Activated CD4-positive, CD25-positive, alpha-beta regulatory T cell (primary cell): ENCODE data around the gene LRATD1.
"Not testable (repeated sequence)": the region's sequence is repeated elsewhere in the genome, so short reads cannot be mapped to it uniquely, and the experiment has no call there.

Experiments used
- DNase-seq, 4 experiments: peaks; one replicate each; lab custom pipeline; 2025; lab: John Stamatoyannopoulos, UW

Gene LRATD1, protein sequence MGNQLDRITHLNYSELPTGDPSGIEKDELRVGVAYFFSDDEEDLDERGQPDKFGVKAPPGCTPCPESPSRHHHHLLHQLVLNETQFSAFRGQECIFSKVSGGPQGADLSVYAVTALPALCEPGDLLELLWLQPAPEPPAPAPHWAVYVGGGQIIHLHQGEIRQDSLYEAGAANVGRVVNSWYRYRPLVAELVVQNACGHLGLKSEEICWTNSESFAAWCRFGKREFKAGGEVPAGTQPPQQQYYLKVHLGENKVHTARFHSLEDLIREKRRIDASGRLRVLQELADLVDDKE

DNA sequence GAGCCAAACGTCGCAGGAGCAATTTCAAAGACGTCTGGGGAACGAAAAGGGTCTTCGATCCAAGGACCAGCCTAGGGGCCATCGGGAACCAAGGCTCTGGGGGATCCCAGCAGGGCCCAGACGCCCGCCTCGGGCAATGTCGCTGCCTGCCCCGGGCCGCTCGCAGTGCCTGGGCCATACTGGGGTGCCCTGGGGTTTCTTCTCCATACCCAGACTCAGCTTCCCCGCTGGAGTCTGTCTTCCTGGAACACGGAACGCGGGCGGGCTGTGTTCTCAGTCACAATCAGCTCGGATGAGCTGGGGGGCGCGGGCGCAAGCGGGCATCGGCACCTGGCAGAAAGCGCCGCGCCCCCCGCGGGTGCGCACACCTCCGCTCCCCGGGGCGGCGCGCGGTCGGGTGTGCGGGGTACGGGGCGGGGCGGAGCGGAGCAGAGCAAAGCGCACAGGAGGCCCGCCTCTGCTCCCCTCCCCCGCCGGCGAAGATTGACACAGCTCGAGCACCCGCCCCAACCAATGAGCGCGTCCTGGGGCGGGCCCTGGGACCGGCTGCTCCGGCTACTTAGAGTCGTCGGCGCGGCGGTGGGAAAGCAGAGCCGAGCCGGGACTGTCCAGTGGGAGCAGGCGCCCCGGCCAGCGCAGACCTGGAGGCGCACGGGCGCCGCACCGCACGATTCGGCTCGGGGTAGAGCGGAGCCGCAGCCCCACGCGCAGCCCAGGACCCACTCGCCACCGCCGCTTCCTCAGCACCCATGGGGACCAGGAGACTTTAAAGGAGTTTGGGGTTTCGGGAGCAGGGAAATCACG lies at the start of gene LRATD1:
LRATD1 (plus strand) TSS at position 585 of the 804 bp plus-strand sequence. CDS start 1,263 bp downstream, outside the sequence.
- no peak for DNase-seq

DNA sequence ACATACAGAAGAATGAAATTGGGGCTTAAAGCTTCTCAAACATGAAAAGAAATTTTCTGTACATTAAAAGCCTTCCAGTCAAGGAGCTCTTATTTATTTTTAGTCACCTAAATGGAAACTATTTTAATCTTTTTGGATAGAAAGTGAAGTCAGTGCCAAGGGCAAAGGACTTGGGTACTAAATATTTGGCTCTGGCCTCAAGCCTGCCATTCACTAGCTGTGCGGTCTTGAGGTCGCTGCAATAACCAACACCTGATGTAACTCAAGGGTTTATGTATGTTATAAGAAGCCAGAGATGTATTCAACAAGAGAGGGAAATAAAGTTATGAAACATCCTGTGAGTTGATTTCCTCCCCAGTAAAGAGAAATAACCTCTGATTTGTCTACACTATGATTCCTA lies 49.5 kb upstream of the LRATD1 start:
- DNase-seq: no peak

DNA sequence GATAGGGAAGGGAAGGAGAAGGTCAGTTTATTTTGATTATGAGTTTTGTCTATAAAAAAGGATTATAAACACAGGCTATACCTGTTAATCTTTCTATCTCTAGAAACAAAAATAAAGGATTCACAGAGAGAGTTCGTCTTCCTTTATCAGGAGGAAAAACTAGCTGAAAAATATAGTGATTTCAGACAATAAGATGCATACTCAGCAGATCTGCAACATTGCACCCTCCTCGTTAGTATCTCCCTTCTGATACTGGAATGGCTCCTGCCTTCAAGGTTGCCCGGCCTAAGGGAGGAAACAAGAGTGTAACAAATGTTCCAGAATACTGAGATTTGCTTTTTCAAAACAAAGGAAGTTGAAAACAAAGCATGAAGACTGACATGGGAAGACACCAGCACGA lies 48.7 kb upstream of the LRATD1 start:
- DNase-seq: no peak

DNA sequence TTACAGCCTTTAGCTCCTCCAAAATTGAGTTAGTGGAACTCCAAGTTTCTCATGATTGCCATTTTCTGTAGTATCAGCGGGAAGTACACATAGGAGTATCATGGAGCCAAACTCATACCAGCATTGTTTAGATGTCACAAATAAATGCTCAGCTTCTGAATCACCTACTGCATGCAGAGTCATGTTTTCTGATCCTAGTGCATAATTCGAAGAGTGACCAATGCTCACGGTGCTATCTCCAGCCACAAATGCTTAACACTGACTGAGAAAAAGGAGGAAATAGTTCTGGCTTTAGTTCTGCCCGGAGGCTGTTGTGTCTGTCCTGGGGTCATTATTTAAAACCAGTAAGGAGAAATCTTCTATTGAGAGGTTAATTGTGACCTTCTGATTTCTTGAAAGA lies 45.4 kb upstream of the LRATD1 start:
- no peak for DNase-seq

DNA sequence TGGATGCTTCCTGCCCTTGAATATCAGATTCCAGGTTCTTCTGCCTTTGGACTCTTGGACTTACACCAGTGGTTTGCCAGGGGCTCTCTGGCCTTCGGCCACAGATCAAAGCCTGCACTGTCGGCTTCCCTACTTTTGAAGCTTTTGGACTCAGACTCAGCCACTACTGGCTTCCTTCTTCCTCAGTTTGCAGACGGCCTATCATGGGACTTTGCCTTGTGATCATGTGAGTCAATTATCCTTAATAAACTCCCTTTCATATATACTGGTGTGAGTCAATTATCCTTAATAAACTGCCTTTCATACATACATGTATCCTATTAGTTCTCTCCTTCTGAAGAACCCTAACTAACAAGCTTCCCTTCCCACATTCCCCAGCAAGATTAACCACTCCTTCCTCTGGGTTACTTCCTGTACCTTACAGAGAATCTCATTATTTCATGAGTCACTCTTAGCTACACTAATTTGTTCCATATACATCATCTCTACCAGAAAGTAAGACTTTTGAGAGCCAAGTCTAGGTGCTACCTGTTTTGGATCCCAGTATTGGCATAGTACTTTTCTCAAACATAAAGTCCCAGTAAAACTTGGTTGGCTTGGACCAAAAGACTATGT lies 31.3 kb upstream of the LRATD1 start:
- DNase-seq: no peak

DNA sequence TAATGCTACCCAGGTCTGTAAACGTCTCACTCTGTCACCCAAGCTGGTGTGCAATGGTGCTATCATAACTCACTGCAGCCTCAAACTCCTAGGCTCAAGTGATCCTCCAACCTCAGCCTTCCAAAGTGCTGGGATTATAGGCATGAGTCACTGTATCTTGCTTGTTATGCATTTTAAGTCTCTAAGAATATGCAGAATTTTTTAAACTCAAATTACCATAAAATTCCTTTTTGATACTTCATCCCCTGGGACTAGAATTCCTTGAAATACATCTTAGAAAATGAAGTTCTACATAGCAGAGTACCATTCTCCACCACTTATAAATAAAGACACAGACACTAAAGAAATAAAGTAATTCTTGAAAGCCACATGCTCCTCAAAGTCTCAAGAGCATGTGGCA lies 30.2 kb upstream of the LRATD1 start:
- no peak for DNase-seq

DNA sequence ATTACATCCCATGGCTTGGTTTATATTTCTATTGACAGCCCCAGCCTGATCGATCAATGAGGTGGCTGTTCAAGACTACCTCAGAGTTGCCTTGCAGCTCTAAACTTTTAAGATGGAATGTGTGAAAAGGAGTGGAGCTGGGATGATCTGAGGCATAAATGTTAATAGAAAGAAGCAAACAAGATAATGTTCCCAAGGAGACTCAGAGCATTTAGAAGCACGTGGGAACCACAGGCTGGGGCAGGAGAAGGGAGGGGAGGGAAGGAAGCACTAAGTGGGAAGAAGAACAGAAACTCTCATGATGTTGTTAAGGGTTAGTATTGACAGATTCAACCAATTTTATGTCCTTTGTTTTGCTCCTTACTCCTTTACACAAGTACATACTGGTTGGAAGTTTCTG lies 28.8 kb upstream of the LRATD1 start:
- no peak for DNase-seq

DNA sequence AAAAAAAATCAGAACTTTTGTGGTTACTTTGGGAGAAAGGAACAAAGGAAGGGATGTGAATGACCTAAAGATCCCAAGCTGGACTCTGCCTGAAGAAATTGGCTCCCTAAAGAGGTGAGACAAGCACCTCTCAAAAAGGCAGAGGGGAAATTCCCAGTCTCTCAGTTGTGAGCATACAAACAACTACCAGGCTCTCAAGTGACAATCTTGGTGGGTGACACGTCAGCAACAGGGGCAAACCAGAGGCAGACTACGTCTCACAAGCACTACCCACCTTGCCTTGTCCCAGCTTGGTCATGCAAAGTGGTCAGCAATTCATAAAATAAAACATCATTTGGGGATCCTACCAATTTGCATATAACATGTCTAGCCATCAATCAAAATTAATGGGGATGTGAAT lies 24.3 kb upstream of the LRATD1 start:
- no peak for DNase-seq

DNA sequence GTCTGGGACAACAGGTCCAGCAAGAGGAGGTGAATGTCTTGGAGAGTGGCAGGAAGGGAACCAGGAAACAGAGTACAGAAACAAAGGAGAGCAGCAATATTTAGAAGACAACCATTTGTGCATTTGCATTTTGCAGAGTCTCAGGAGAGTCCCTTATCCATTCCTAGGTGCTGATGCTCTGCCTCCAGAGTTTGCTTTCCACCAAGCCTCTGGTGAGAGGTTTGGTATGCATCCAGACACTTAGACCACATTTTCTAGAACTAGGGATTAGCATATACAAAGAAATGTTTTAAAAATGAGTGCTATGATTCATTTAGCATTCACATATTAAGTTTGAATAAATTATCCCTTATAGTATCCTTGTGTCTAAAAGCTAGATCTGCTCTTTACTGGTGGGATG lies 18.5 kb upstream of the LRATD1 start:
- no peak for DNase-seq

DNA sequence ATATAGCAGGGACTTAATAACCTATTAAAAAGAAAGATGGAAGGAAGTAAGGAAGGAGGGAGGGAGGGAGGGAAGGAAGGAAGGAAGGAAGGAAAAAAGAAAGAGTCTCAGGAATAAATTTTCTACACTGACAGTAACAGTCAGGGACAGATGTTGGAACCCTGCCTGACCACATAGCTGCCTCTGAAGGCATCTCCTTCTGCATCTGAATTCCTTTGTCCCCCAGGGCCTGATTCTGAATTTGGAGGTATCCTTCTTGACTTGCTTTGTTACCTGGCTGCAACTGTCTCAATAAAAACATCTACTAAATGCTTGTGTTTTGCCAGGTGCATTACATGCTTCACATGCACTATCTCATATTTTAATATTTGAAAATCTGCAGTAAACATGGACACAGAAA lies 17.4 kb upstream of the LRATD1 start:
- no peak for DNase-seq

DNA sequence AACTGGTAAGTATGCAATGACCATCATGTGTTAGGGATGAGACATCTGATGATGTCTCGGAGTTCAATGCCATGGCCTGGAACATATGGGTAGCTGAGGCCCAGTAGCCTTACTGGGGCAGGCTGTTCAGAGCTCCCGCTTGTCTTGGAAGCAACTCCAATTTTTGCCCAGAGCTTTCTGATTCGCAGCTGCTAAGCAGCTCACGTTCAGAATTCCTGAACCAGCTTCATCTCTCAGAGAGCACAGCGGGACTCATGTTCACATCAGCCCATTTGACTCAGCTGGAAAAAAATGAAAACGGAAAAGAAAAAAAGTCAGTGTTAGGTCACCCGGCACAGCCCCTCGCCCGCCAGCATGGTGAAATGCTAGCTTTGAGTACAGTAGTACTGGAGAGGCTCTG lies 16.8 kb upstream of the LRATD1 start:
- no peak for DNase-seq

DNA sequence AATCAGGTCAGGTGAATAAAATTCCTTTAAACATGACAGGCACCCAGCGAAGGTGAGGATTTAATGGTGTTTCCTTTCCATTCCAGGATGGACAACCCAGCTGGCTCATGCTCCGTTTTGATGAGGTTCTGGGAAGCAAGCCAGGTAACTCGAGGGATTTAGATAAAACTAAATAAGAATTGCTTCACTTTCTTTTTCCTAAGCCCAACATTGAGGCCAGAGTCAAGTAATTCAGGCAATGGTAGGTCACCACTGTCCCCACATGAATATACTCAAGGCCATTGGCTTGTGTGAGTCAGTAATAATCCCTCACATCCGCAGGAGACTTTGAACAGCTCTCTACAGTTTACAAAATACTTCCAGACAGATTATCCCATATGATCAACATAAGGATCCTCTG lies 16.2 kb upstream of the LRATD1 start:
- no peak for DNase-seq

DNA sequence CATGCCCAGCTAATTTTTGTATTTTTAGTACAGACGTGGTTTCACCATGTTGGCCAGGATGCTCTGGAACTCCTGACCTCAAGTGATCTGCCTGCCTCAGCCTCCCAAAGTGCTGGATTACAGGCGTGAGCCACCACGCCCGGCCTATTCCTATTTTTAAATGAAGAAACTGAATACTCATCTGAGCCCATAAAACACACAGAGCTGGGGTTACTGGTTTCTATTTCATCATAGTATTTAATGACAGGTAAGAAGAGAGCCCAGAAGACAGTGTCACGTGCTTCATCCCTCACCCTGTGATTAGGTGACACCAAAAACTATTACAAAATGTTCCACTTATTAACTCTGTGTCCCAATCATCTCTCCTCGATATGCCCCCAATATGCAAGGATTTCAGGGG lies 15.6 kb upstream of the LRATD1 start:
- no peak for DNase-seq

DNA sequence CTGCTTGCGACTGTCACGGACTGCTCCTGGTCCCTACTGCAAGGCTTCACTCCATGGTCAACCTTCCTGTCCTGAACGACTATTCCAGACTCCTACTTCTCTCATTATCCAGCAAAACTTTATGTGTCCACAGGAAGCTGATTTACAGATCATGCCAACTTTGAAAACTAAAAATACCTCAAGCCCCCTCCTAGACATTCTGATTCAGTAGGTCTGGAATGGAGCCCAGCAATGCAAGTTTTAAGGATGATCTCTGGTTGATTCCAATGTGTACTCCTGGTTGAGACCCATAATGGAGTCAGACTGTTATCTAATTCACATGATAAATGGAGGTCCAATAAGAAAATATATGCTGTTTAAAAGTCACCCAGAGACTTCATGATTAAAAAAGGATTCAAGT lies 13.1 kb upstream of the LRATD1 start:
- no peak for DNase-seq

DNA sequence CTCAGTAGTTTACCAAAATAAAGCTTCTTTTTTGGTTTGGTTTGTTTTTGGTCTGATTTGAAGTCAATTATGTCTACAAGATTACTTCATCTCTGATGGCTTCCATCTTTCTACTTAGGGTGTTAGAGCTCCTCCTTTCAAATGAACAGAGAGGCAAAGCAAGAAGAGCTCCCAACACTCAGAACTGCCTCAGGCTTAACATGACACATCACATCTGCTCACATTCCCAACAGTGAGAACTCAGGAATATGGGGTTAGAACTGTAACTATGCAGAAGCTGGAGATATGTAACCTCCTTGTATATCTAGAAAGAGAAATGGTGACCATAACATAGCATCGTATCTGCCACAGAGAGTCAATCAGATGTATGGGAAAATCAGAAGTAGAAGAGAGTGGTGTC lies 11.4 kb upstream of the LRATD1 start:
- no peak for DNase-seq

DNA sequence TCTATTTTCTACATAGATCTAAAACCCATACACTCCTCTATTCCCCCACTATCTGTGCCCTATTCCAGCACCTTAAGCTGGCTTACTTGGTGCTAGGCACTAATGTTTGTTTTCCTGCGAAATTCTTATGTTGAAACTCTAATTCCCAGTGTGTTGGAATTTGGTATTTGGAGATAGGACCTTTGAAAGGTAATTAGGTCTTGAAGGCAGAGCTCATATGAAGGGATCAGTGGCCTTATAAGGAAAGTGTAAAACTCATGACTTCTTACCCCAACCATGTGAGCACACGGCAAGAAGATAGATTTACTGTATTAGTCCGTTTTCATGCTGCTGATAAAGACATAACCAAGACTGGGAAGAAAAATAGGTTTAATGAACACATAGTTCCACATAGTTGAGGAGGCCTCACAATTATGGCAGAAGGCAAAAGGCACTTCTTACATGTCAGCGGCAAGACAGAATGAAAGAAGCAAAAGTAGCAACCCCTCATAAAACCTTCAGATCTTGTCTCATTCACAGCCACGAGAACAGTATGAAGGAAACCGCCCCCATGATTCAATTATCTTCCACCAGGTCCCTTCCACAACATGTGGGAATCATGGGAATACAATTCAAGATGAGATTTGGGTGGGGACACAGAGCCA lies 10.5 kb upstream of the LRATD1 start:
- no peak for DNase-seq

DNA sequence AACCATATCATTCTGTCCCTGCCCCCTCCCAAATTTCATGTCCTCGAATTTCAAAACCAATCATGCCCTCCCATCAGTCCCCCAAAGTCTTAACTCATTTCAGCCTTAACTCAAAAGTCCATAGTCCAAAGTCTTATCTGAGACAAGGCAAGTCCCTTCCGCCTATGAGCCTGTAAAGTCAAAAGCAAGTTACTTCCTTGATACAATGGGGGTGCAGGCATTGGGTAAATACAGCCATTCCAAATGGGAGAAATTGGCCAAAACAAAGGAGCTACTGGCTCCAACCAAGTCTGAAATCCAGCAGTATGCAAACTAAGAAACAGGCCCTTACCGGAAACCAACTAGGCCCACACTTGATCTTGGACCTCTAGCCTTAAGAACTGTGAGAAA lies 10.0 kb upstream of the LRATD1 start:
- not testable (repeated sequence) for DNase-seq

DNA sequence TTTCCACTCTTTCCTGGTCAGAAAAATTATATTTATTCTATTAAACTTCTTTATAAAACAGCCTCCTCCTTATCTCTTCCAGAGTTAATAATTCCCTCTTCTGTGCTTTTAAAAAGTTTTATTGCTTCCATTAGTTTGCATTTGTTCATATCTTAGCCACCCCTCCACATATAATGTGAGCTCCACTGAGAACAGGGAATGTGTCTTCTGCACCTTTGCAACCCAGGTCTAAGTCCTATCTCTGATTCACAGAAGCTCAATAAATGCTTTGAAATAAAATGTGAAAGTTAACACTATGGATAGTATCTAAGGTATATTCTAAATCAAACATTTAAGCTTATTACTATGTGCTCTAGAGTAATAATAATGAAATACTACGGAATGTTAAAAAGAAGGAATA lies 9.3 kb upstream of the LRATD1 start:
- no peak for DNase-seq

DNA sequence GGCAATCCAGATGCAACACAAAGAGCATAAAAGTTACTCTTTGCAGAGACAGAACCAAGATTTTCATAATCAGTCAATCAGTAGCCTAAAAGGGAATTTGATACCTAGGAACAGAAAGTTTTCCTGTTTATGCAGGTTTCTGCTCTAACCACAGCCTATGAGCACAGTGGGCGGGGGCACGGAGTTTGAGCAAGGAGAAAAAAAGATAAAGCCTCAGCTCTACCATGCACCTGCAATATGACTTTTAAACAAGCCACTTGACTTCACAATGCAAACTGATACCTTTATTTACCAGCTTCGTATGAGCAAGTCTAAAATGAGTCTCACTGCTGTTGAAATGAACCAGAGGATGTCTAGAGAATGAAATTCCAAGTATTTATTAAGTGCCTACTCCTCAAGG lies 5.6 kb upstream of the LRATD1 start:
- no peak for DNase-seq

DNA sequence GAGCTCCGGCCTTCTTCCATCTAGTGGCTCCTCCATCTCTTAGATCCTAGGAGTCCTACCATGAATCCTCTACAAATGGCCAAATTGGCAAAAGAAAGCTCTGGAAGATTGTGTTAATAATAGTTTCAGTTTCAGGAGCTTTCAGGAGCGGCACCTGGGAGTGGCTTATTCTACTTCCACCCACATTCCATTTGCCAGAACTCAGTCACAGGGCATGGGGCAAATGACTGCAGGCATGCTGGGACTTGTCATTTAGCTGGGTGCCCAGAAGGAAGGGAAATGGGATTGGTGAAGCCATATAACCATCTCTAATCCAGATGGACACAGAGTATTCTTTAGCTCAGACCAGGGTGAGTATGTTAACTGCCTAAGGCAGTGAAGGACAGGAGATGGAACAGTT lies 3.6 kb upstream of the LRATD1 start:
- DNase-seq: no peak

DNA sequence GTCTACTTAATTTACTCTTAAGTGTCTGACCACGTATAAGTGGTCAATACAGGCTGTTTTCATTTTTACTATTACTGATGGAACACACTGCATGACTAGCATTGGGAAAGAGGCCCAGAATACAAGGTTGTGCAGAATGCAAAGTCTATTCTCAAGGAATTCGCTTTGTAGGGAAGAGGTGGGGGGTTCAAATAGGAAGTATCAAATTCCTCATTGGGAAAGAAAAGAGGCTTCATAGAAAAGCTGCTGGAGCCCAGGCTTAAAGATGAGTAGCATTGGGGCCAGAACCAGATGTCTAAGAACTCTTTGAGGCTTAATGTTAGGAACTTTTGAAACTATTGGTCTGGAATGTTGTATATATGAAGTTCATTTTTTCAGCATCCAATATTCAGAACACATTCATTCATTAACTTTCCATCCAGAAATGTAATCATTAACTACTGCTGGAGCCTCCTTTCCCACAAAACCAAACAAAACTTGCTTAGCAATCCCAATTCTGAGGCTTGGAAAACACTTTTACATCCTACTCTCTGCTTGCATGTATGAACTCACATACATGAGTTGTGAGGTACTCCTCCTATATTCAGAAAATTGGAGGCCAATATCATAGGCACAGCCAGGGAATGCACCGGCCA lies 994 bp upstream of the LRATD1 start:
- no peak for DNase-seq

DNA sequence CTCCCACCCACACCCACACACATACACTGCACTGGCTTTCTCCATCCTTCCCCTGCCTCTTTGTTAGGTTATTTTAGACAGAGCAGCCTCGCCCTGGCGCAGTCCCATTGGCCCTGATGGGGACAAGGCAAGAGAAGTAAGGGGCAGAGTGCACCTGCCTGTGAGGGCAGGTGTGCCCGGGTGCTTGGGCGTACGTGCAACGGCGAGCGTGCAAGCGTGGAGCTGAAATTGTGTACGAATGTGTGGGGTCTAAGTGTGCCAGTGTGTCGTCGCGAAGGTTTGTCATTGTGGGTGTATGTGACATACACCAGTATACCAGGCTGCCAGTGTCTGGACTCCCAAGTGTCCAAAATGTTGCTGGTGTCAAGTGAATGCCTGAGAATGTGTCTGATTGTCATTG lies 544 bp downstream of the LRATD1 start:
- no peak for DNase-seq
